Fibroblast of gingiva (primary cell): Measurements from ENCODE around the gene ANXA5.

Source experiments
- DNase-seq: peaks from one replicate; pipeline ENCODE4 v3.0.0-alpha.2; 2011; ENCODE audit warnings: low read depth

ANXA5 gene

DNA sequence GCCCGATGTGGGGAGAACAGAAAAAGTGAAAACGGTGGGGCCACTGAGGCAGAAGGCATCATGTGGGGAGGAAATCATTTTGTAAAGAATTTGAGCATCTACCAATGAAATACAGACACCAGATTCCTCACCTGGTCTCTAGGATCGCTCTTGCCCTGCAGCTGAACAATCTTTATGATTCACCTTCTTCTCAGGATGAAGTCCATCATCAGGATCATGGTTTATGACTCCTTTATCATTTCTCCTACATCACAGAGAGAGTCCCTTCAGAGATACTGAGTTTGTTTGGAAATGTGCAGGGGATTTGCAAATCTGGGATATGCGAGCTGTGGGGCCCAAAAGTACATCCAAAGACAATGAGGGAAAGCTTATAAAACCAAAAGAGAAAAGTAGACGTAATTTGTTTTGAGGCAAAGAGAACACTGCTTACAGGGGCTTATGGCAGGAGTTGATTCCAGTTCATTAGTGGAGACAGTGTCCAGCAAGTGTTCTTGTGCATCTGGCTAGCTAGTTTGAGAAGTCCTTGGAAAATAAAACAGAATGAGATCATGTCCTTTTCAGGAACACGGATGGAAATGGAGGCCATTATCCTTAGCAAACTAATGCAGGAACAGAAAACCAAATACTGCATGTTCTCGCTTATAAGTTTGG is 15.3 kb upstream of the ANXA5 start:
- DNase-seq = no peak

DNA sequence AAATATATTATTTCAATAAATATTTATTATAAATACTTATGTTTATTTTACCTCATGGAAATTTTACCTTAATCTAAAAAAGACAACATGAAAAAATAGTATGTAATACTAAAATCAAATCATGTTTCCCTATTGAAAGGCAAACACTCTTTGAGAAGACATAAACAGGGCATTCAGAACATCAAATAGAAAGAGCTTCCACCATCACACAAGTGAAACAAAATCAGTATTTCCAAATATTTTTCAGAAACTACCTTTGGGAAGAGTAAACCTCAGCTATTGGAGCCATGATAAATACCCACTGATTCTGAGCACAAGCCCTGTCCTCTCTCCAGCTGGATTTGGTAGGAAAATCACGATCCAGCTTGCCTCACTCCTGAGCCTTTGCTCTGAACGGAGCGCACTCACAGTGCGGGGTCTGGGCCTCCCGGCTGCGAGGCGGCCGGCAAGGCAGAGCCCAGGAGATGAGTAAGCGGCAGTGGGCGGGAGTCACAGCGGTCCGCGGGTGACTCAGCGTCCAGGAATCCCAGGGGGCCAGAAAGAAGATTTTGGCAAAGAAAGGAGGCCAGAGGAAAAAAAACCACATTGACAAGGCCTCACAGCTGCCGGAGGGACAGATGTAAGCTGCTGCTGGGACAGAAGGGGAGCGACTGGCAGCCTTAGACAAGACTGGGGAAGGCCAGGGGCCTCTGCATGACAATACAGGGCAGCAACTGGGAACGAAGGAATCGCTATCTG is 14.7 kb upstream of the ANXA5 start:
- DNase-seq = peak; percentile 96

DNA sequence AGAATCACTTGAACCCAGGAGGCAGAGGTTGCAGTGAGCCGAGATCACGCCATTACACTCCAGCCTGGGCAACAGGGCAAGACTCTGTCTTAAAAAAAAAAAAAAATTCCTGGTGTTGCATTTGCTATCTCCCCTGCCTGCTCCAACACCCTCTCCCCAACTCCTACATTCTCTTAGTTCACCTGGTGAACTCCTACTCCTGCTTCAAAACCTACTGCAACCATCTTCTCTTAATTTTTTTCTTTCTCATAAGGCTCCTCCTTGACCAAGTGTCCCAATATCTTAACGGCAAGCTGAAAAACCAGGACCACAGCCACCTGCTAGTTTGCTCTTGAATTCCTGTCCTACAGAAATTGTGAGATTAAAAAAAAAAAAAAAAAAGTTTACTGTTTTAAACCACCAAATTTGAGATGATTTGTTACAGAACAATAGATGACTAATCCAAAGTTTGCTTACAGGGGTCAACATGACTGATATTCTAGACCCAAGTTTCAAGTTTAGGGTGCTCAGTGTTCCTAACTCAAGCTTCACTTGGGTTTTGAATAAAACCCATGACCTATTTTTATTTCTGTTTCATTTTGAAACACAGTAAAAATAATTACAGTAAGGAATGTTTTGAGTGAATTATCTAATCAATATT is 13.1 kb upstream of the ANXA5 start:
- DNase-seq = no peak

DNA sequence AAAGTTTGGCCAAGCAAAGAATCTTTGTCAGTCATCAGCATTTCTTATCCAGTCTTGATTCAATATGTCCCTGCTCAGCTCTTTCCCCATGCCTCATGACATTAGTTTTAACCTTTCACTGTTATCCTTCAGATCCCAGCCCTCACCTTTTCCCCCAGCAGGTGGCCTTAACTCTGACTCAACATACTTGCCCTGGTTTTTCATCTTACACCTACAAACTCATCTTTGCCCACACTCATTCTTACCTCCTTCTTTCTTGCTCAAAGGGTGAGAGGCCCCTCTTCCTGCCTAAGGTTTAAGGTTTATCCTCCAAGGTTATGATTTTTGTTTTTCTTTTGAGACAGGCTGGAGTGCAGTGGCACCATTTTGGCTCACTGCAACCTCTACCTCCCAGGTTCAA is 10.6 kb upstream of the ANXA5 start:
- no peak for DNase-seq

DNA sequence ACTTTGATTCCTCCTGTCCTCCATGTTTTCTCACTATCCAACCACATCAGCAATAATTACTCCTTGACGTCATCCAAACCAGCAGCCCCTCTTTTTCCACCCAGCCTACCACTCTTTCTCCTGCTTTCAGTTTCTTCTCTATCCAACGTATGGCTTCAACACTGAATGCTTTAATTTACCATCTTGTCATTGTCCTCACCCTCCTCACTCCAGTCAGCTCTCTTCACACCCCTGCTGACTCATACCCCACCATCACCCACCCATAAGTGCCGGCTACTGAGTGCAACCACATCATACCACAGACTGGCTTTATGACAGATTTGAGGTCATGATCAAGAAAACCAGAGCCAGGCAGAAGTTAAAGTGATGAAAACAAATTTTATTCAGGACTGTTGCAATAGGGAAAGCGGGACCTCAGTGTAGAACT is 9.8 kb upstream of the ANXA5 start:
- no peak for DNase-seq

DNA sequence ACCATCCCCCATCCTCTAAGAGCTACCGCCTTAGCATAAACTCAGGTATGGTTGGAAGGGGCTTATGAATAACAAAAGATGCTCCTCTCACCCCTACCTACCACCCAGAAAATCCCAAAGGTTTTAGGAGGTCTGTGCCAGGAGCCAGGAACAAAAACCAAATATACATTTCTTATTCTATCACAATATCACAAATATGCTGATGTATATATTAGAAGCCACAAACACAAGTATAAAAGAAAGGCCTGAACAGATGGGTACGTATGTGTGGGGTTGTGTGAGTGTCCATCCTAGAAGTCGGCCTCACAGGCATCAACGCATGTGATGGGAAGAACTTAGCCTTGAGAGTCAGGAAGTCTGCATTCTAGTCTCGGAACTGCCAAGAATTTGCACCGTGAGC is 8.7 kb upstream of the ANXA5 start:
- no peak for DNase-seq

DNA sequence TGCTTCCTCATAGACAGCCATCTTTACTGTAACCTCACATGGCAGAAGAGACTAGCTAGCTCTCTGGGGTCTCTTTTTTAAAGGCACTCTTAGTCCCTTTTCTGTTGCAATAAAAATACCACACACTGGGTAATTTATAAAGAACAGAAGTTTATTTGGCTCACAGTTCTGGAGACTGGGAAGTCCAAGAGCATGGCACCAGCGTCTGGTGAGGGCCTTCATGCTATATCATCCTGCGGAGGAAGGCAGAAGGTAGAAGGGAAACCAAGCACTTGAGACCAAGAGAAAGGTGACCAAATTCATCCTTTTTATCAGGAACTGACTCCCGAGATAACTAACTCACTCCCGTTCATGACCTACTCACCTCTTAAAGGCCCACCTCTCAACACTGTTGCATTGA is 5.4 kb upstream of the ANXA5 start:
- DNase-seq = no peak

DNA sequence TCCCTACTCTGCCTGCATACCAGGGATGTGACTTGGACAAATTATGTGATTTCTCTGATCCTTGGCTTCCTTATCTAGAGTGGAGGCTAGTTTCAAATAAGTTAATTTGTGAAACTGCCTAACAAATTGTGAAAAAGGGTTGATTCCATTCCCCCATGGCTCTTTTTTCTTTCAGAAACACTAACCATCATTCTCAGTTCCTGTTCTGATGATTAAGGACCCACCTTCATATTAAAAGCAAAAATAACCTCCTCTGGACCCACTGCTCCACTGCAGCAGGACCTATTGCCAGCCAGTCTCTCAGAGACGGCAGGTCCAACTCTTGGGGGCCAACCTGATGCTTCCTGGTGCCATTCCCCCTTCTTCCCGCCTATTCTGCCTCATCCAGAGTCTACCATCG is 4.5 kb upstream of the ANXA5 start:
- DNase-seq = no peak

DNA sequence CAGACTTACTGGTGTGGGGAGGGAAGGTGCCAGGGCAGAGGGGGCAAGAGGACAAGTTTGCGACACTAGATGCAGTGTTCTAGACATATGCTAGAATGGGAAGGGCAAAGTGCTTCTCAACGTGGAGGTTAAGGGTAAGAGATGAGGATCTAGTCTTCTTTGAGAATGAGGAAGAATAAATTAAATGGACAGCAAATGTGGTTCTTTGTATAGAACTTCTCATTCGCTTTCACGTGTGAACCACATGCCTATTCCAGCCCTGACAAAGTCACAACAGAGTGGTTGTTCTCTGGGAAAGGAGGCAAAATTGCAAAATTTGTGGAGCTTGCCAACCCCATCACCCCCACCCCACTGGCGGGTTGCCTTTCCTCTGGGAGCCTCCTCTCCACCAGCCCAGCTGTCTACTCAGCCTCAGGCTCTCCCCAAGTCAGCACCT is 1.5 kb upstream of the ANXA5 start:
- DNase-seq = no peak

DNA sequence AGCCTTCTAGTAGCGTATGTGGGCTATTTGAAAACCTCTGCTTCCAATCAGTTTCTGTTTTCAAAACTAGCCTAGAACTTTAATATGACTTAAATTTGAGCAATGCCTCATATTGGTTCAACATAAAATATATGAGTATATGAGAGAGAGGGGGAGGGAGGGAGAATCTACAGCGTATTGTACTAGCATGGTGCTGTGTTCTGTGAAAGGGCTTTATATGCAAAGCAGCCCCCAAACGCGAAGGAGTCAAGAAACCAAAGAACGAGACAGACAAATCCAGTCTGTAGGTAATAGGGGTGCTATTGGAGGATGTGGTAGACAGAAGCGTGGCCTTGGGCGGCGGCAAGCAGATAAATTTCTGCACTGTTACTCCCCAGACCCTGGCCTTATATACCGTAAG is 784 bp upstream of the ANXA5 start:
- DNase-seq = no peak

DNA sequence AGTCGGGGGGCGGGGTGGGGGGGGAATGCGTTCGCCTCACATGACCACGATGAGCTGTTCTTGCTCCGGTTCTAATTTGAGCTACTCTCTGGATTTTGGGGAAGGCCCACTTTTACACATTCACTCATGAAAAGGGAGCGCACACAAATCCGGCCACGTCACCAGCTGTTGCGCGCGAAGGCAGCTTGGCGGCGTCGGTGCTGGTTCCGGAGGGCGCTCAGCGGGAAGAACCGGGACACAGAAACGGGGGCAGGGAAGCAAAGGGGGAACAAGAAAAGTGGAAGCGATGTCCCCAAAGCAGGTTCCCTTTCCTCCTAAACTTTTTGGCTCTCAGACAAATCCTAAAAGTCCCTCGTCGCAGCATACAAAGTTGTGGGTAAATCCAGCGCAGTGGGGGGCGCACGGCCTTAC is 605 bp downstream of the ANXA5 start:
- DNase-seq = peak; percentile 86

DNA sequence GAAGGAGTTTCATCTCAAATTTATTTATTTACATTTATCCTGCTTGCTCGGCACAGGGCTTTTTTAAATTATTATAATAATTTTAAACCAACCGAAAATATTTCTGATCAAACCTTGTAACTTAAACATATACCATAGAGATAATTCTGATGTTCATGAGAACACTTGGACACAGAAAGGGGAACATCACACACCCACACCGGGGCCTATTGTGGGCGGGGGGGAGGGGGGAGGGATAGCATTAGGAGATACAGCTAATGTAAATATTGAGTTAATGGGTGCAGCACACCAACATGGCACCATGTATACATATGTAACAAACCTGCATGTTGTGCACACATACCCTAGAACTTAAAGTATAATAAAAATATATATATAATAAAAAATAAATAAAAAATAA is 2.9 kb downstream of the ANXA5 start:
- DNase-seq = no peak

DNA sequence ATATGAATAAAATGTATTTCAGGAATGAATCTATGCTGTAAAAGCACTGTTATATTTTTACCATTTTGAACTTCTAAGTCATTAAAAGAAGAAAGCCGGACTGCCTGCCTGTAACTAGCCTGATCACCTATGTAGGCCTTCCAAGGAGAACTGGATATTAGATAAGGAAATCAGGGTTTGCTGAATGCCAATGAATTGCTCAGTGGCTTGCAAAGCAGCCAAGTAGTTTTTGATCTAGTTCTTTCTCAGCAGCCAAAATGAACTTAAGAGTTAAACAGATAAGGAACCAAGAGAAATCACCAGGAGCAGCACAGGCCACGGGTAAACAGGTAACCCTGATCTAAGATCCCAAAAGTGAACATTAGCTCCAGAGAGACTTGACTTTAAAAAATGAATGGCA is 3.3 kb downstream of the ANXA5 start:
- no peak for DNase-seq

DNA sequence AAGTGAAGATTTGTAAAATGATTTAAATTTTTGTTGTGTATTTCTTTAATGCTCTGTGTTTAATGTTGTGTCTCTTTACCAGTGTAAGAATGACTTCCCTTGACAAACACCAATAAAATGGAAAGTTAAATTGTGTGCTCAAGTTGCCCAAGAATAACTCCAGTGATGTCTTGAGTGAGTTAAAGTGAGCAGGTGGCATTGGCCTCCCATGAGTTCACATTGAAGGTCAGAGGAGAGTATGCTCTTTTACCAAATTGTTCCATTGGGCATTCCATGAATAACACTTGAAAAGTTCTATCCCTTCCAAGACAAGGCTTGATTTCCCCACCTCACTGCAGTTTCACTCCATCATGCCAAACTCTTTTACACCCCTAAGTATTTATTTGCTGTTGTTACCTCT is 4.5 kb downstream of the ANXA5 start:
- peak; percentile 31 for DNase-seq

DNA sequence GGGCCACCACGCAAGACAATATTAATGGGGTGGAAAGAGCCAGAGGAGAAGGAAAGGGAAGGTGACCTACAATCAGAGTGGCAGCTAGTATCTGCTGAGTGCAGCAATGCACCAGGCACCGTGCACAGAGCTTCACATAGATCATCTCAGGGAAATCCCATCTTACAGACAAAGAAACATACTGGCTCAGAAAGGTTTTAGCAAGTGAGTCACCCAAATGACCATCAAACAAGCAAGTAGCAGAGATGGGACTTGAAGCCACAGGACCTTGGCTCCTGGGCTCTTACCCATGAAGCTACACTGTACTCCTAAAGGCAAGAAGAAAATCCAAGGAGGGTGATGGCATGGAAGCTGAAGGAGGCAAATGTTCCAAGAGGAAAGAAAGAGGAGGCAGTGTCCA is 6.8 kb downstream of the ANXA5 start:
- DNase-seq = no peak

DNA sequence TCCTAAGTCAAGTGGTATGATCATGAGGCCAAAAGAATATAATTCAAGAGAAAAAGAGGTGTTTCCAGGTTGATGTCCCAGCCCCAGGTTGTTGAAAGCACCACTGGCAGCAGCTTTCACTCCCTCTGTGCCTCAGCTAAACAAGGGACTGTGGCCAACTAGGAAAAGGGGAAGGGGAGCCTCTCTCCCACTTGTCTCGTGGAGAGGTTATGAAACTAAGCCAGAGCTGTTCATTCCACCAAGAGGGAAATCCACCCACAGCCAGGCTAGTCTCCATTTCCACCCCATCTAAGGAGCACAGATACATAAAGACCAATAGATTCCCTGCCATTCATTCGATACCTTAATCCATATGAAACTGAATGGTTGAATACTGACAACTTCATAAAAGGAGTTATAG is 8.1 kb downstream of the ANXA5 start:
- DNase-seq = no peak

DNA sequence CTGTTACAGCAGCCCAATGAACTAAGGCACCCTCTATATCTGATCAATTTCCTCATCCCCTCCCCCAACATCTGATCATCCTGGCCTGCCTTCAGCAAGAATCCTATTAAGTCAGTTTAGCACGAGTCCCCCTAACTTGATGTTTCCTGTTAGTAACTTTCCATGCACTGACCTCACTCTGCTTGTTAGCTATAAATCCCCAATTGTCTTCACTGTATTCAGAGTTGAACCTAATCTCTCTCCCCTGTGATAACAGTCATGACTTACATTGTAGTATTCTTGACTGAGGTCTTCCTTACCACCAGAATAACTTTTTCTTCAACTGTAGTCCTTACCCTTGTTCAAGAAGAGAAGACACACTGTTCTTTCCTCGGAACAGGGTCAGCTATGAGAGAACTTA is 8.5 kb downstream of the ANXA5 start:
- DNase-seq = no peak

DNA sequence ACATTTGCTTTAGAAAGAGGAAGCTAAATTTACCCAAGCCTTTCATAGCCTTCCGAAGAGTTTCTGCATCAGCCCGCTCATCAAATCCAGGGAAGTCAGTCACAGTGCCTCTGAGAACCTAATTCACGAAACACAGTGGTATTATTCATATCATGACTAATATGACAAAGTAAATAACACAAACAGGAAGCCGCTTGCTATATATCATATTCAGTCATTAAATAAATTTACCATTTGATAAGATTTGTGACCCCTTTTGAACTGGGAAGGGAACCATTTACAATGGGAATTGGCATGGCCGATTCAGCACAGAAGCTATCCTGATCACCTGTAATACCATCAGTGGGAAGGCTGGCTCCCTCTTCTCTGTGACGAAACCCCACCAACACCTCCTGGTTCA is 10.5 kb downstream of the ANXA5 start:
- DNase-seq = no peak

DNA sequence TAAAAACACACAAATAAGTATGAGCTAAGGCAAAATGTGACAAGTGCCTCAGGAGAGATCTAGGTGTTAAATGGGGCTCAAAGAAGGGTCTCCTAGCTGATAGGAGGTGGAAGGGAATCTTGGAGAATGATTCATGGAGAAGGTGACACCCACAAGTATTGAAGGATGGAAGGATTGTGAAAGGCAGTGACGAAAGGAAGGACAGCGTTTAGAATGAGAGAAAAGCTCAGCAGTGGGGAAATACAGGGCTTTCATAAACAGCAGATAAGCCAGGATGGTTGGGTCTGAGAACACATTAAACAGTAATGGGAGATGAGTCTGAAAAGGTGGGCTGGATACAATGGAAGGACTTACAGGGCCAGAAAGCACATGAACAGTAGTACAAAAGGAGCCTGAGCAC is 11.5 kb downstream of the ANXA5 start:
- DNase-seq = no peak

DNA sequence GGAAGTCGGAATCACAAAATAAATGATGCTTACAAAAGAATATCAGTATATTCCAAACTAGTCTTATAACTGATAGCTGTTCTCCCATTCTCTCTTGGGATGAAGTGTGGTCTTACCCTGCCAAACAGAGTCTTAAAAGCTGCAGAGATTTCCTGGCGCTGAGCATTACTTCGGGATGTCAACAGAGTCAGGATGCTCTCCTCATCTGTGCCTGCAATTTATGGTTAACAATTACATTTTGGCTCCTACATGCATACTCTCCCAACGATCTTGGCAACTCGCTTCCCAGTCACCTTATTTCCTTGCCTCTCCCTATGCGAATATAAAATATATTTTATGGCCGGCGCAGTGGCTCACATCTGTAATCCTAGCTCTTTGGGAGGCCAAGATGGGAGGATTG is 12.2 kb downstream of the ANXA5 start:
- DNase-seq = no peak

DNA sequence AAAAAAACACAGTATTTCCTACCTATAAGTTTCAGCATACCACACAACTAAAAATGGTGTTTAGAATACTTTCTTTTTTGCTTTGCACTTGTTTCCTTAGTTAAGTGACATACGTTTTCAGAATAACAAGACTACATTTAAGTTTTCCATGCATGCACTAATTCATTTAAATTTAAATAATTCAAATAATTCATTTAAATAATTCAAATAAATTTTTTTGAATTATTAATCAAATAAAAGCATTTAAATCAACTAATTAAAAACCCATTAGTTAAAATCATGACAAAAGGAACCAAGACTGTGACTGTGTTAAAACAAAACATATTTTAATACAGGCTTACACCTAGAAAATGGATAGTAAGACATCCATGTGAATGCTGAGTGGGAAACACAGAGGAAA is 12.8 kb downstream of the ANXA5 start:
- DNase-seq = no peak

DNA sequence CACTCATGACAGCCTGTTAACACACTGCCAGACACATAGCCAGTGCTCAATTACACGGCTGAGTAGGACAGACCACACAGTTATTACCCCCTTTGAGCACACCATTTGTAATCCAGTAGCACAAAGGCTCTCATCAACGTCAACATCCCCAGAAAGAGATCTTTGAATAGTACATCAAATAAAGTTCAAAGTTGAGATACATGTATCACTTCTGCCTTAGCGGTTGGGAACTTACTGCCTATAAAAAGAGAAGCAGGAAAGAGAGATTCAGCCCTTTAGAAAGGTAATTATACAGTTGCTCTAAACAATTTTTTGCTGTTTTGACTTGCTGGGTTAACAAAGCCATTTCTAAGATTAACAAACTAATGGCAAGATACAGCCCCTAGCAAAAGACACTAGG is 16.2 kb downstream of the ANXA5 start:
- no peak for DNase-seq

DNA sequence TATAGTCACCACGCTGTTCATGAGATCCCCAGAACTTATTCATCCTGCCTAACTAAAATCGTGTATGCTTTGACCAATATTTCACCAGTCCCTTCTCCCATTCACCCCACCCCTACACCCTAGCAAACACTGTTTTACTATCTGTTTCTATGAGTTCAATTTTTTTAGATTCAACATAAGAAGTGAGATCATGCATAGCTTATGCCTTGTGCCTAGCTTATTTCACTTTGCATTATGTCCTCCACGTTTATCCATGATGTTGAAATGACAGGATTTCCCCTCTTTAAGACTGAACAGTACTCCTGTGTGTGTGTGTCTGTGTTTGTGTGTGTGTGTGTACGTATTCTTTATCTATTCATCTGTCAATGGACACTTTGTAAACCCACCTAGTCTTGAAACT is 16.8 kb downstream of the ANXA5 start:
- no peak for DNase-seq

DNA sequence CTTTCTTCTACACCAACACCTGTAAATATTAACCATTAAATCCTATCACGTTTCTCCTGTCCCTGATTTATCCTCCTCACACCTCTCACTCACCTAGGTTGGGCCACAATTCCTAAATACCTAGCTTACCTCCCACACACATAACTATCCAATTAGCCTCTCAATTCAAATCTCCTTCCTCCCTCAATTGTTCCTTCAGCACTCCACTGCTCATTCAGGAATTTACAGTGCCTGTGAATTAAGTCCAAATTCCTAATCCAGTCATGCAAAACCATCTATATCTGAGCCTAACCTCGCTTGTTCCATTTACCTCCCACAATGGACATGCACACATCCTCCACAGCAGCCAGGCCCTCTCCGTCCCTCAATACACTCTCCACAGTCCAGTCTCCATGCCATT is 17.5 kb downstream of the ANXA5 start:
- no peak for DNase-seq
